ENCODE measurements around the gene SCUBE3. TPM values are rescaled to one million over a fixed set of nuclear protein-coding genes. Genes with fewer than 3 reads are reported as not detected.

SCUBE3 gene
- total RNA-seq, 1 donor: 26.8 TPM

DNA sequence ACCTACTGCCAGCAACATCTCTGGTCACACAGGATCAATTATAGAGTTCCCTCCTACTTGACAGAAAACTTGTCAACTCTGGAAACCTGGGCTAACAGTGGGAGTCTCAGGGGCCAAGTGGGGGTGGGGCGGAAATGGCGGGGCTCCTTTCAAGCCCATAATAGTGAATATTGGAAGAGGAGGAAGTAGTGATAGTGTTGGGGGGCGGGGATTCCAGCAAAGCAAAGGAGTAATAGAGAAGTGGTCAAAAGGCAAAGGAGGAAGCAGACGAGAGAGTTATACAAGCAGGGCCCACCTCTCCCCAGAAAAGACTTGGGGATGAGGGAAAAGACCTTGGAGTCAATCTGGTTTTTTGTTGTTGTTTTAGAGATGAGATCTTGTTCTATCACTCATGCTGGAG is 85.9 kb downstream of the SCUBE3 start:
- H3K4me3 ChIP-seq (ENCODE audit: low read depth, low read length): no peak overlapping the region
- TF ChIP-seq, protein P1, sequence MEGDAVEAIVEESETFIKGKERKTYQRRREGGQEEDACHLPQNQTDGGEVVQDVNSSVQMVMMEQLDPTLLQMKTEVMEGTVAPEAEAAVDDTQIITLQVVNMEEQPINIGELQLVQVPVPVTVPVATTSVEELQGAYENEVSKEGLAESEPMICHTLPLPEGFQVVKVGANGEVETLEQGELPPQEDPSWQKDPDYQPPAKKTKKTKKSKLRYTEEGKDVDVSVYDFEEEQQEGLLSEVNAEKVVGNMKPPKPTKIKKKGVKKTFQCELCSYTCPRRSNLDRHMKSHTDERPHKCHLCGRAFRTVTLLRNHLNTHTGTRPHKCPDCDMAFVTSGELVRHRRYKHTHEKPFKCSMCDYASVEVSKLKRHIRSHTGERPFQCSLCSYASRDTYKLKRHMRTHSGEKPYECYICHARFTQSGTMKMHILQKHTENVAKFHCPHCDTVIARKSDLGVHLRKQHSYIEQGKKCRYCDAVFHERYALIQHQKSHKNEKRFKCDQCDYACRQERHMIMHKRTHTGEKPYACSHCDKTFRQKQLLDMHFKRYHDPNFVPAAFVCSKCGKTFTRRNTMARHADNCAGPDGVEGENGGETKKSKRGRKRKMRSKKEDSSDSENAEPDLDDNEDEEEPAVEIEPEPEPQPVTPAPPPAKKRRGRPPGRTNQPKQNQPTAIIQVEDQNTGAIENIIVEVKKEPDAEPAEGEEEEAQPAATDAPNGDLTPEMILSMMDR (IDR thresholded peaks at IDR 0.05; ENCODE audit: insufficient read depth, low read depth, low read length): no peak
- no peak for DNase-seq (ENCODE audit: low read depth)

DNA sequence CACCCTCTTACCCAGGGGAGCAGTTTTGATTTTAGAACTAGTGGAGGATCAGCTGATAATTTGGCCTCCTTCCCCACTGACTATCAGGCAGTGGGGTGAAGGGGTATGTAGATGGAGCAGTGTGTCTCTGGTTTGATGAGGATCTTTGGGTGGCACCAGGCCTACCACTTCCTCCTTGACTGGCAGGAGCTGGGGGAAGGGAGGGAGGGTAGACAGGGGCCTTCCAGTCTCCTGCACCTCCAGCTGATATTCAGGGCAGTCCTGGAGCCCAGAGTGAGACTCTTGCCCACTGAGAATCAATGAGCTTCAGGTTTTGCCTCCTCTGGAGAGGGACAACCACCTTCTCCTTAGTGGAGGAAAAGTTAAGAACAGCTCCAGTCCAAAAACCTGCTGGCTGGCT is 87.1 kb downstream of the SCUBE3 start:
- no peak for DNase-seq (ENCODE audit: low read depth)
- H3K4me3 ChIP-seq (ENCODE audit: low read depth, low read length): no peak overlapping the region
- TF ChIP-seq, protein P1 (IDR thresholded peaks at IDR 0.05; ENCODE audit: insufficient read depth, low read depth, low read length): no peak

Other genes starting within 250 kb of the SCUBE3 start
- 0.32 TPM in 1 of 2 replicates, not detected in the other for gene TCP11, start 72.6 kb upstream of the SCUBE3 start, total RNA-seq
- 14.2 and 16.8 TPM in 2 replicates for gene ZNF76, start 45.8 kb downstream of the SCUBE3 start, total RNA-seq
- 0.32 and 1.3 TPM in 2 replicates for gene DEF6, start 83.9 kb downstream of the SCUBE3 start, total RNA-seq
- gene PPARD, start 128.6 kb downstream of the SCUBE3 start, total RNA-seq: 8.2 and 8.7 TPM in 2 replicates
- 4.5 and 6.5 TPM in 2 replicates for gene FANCE, start 238.4 kb downstream of the SCUBE3 start, total RNA-seq

Data from fibroblast of villous mesenchyme (primary cell).